Endothelial cell of umbilical vein (primary cell): ENCODE measurements around the gene CMIP.

ENCODE experiments used
- CTCF ChIP-seq, 2 donors: IDR thresholded peaks; 1 replicate in 1 of 2; 2 replicates in 1 of 2; pipeline ENCODE4 v1.5.1; 2011; ENCODE audit warnings: low read length in 2 of 2, mild to moderate bottlenecking in 2 of 2, moderate library complexity in 2 of 2, control low read depth in 1 of 2, inconsistent platforms in 1 of 2, low read depth in 1 of 2; ENCODE audit not compliant: insufficient read depth in 1 of 2; ENCODE audit errors: extremely low read depth in 1 of 2
- MYC ChIP-seq: IDR thresholded peaks from one replicate; pipeline ENCODE4 v1.6.1; 2011; ENCODE audit warnings: mild to moderate bottlenecking, low read depth, low read length
- POLR2A ChIP-seq: IDR thresholded peaks from 2 replicates; pipeline ENCODE4 v1.6.1; 2012; ENCODE audit warnings: low read depth, mild to moderate bottlenecking, control low read depth, low read length

GRCh38 chr16:81744911-81745310 lies 300.3 kb downstream of the CMIP start:
- TF ChIP-seq POLR2A (no peak), CTCF (IDR thresholded peaks at IDR 0.05; ENCODE audit: extremely low read depth in 1 of 2, insufficient read depth in 1 of 2, low read depth in 1 of 2, low read length in 2 of 2) (no peak), MYC (no peak)
